ENCODE measurements around the gene RTN4RL2. TPM values are rescaled to one million over a fixed set of nuclear protein-coding genes. Genes with fewer than 3 reads are reported as not detected.

The RTN4RL2 gene
- total and polyA plus RNA-seq, 12 donors, result 0.24 to 2.1 (median 0.71) TPM; not detected in 3

DNA sequence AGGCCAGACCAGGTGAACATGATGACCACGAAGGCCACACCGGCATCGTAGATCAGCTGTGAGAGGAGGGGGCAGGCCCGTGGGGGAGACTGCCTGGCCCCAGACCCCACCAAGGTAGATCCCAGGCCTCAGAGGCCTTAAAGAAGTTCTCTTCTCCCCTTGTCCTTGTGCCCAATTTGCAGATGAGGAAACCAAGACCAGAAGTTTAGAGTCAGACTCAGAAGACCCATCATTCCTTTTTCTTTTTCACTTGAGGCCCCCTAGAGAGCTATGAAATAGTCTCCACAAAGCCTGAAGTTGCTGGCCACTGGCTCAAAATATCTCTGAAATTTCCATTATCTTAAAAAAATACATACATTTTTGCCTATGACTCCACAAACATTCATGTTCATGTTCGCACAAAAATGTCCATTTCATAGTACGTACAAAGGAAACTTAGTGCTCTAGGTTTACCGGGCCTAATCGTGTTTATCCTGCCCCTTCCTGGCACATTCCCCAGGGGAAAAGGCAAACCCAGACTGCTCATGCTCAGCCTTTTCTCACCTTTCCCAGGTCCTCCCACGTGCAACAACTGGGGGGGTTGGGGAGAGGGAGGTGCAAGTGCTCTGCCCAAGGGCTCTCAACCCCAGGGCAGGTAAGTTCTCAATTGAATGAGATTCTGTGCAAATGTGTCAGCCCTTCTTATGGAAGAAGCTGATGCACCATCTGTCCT lies 35.9 kb downstream of the RTN4RL2 start:
- DNase-seq, result no peak
- no peaks in the 10 kb centered on the region for H3K27me3 ChIP-seq
- no peaks in the 10 kb centered on the region for H3K36me3 ChIP-seq (replicated peaks in 1 of 2)
- WGBS, 4 donors, result 85 to 87% (median 86%) methylated on average over 9 of the region's 9 CpGs
- H3K4me1 ChIP-seq (replicated peaks in 1 of 2), result peaks cover 13 to 19% of the 10 kb centered on the region in 2 donors
- H3K9me3 ChIP-seq (replicated peaks in 1 of 3), result no peaks in the 10 kb centered on the region
- no peak overlapping the region for H3K4me3 ChIP-seq
- intact Hi-C loops (cut with DNase I), result no loop called here
- TF ChIP-seq, protein P1, sequence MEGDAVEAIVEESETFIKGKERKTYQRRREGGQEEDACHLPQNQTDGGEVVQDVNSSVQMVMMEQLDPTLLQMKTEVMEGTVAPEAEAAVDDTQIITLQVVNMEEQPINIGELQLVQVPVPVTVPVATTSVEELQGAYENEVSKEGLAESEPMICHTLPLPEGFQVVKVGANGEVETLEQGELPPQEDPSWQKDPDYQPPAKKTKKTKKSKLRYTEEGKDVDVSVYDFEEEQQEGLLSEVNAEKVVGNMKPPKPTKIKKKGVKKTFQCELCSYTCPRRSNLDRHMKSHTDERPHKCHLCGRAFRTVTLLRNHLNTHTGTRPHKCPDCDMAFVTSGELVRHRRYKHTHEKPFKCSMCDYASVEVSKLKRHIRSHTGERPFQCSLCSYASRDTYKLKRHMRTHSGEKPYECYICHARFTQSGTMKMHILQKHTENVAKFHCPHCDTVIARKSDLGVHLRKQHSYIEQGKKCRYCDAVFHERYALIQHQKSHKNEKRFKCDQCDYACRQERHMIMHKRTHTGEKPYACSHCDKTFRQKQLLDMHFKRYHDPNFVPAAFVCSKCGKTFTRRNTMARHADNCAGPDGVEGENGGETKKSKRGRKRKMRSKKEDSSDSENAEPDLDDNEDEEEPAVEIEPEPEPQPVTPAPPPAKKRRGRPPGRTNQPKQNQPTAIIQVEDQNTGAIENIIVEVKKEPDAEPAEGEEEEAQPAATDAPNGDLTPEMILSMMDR (IDR thresholded peaks at IDR 0.05), result no peak
- no peak overlapping the region for H3K27ac ChIP-seq

GRCh38 chr11:57497303-57498247 lies 37.2 kb downstream of the RTN4RL2 start:
- H3K27ac ChIP-seq, result no peak overlapping the region
- H3K9me3 ChIP-seq (replicated peaks in 1 of 3), result no peaks in the 10 kb centered on the region
- no peak overlapping the region for H3K4me3 ChIP-seq
- no peak for TF ChIP-seq POLR2A (IDR thresholded peaks at IDR 0.05)
- TF ChIP-seq, protein P1 (IDR thresholded peaks at IDR 0.05), result no peak
- H3K4me1 ChIP-seq (replicated peaks in 1 of 2), result peaks cover 22 to 26% of the 10 kb centered on the region in 2 donors
- DNase-seq, result no peak
- H3K27me3 ChIP-seq, result no peaks in the 10 kb centered on the region
- 93 to 96% (median 94%) methylated on average over 15 of the region's 15 CpGs for WGBS, 4 donors
- intact Hi-C loops (cut with DNase I), result no loop called here
- H3K36me3 ChIP-seq (replicated peaks in 1 of 2), result no peaks in the 10 kb centered on the region

DNA sequence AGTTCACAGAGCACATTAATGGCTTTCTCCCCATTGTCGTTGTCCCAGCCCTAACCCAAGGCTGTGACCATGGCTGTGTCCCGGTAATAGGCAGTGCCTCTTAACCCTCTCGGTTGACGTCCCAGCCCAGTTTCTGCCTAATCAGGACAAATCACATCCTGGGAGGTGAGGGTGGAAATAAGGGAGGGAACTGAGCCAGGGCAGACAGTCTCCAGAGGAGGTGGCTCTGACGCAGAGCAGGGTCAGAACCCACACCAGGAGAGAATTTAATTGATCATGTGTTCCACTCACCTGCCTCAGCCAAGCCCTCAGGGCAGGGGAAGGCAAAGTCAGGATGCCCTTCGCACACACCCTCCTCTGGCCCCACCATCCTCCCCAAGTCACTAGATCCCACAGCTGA lies 38.2 kb downstream of the RTN4RL2 start:
- TF ChIP-seq, protein P1 (IDR thresholded peaks at IDR 0.05), result no peak
- TF ChIP-seq POLR2A (IDR thresholded peaks at IDR 0.05), result no peak
- H3K27ac ChIP-seq, result peak overlapping the region in 2 of 5 donors; percentile 24 to 67
- 37 to 60% (median 48%) methylated on average over 4 to 6 of the region's 6 CpGs for WGBS, 4 donors
- DNase-seq, result peak in 3 of 7 donors; percentile 40 to 72 (median 63)
- H3K4me1 ChIP-seq (replicated peaks in 1 of 2), result peaks cover 22 to 28% of the 10 kb centered on the region in 2 donors
- H3K9me3 ChIP-seq (replicated peaks in 1 of 3), result no peaks in the 10 kb centered on the region
- no peaks in the 10 kb centered on the region for H3K27me3 ChIP-seq
- no peak overlapping the region for H3K4me3 ChIP-seq
- intact Hi-C loops (cut with DNase I), result no loop called here
- no peaks in the 10 kb centered on the region for H3K36me3 ChIP-seq (replicated peaks in 1 of 2)

- intact Hi-C loops (cut with DNase I), result no loop called here
- peak overlapping the region; percentile 48 to 88 (median 67) for H3K27ac ChIP-seq
- peak overlapping the region in 1 of 4 donors; percentile 40 for H3K4me3 ChIP-seq
These were observed 39.2 kb downstream of the RTN4RL2 start for GRCh38 chr11:57499413-57499982.

More at GRCh38 chr11:57499413-57499982, 39.2 kb downstream of the RTN4RL2 start:
- TF ChIP-seq, protein P1 (IDR thresholded peaks at IDR 0.05), result peak in 4 of 6 experiments; percentile 11 to 16 (median 14)
- TF ChIP-seq POLR2A (IDR thresholded peaks at IDR 0.05), result peak in 1 of 2 donors; percentile 67
- no peaks in the 10 kb centered on the region for H3K36me3 ChIP-seq (replicated peaks in 1 of 2)
- no peaks in the 10 kb centered on the region for H3K27me3 ChIP-seq
- WGBS, 4 donors, result 4 to 17% (median 11%) methylated on average over 28 to 34 of the region's 35 CpGs
- DNase-seq, result peak; percentile 96 to 98 (median 98)
- no peaks in the 10 kb centered on the region for H3K9me3 ChIP-seq (replicated peaks in 1 of 3)
- peaks cover 22 to 28% of the 10 kb centered on the region in 2 donors for H3K4me1 ChIP-seq (replicated peaks in 1 of 2)
